ENCODE results near the gene INO80D. TPM values are rescaled to one million over a fixed set of nuclear protein-coding genes. Genes with fewer than 3 reads are reported as not detected.
"Not testable (repeated sequence)": the region's sequence is repeated elsewhere in the genome, so short reads cannot be mapped to it uniquely, and the experiment has no call there.

The INO80D gene
- total and polyA plus RNA-seq, 9 donors: 3.2 to 37.6 (median 23.9) TPM

GRCh38 chr2:206082298-206082843 lies 3.6 kb downstream of the INO80D start:
- Histone ChIP-seq H3K36me3 (no peaks in the 10 kb centered on the region), H3K9me3 (no peaks in the 10 kb centered on the region), H3K4me3 (no peak overlapping the region), H3K27me3 (no peaks in the 10 kb centered on the region), H3K4me1 (ENCODE audit: insufficient read depth) (peaks cover 7% of the 10 kb centered on the region), H3K27ac (no peak overlapping the region)
- intact Hi-C loops (cut with DNase I): no loop called here
- 95 to 97% (median 97%) methylated on average over 4 of the region's 4 CpGs for WGBS, 3 donors
- no peak for DNase-seq
- TF ChIP-seq CTCF (IDR thresholded peaks at IDR 0.05): no peak
- TF ChIP-seq POLR2A (IDR thresholded peaks at IDR 0.05): no peak
- TF ChIP-seq EP300 (IDR thresholded peaks at IDR 0.05): no peak

GRCh38 chr2:206080927-206081326 lies 5.0 kb downstream of the INO80D start:
- H3K9me3 ChIP-seq: no peaks in the 10 kb centered on the region
- H3K4me3 ChIP-seq: no peak overlapping the region
- peaks cover 7% of the 10 kb centered on the region for H3K4me1 ChIP-seq (ENCODE audit: insufficient read depth)
- no peaks in the 10 kb centered on the region for H3K36me3 ChIP-seq
- H3K27ac ChIP-seq: no peak overlapping the region
- no peak for DNase-seq
- TF ChIP-seq POLR2A (IDR thresholded peaks at IDR 0.05): no peak
- no peak for TF ChIP-seq EP300 (IDR thresholded peaks at IDR 0.05)
- TF ChIP-seq CTCF (IDR thresholded peaks at IDR 0.05): no peak
- 80 to 87% (median 86%) methylated on average over 4 of the region's 4 CpGs for WGBS, 3 donors
- no peaks in the 10 kb centered on the region for H3K27me3 ChIP-seq
- intact Hi-C loops (cut with DNase I): no loop called here

GRCh38 chr2:206079699-206080465 lies 6.1 kb downstream of the INO80D start:
- Histone ChIP-seq H3K36me3 (no peaks in the 10 kb centered on the region), H3K4me1 (ENCODE audit: insufficient read depth) (peaks cover 7% of the 10 kb centered on the region), H3K4me3 (no peak overlapping the region), H3K9me3 (no peaks in the 10 kb centered on the region), H3K27ac (no peak overlapping the region), H3K27me3 (no peaks in the 10 kb centered on the region)
- intact Hi-C loops (cut with DNase I): no loop called here
- WGBS, 3 donors: 70 to 84% (median 75%) methylated on average over 9 of the region's 9 CpGs
- TF ChIP-seq CTCF (IDR thresholded peaks at IDR 0.05) (no peak), POLR2A (IDR thresholded peaks at IDR 0.05) (no peak), EP300 (IDR thresholded peaks at IDR 0.05) (no peak)
- DNase-seq: no peak

GRCh38 chr2:206077879-206078278 lies 8.1 kb downstream of the INO80D start:
- H3K4me1 ChIP-seq (ENCODE audit: insufficient read depth); H3K27me3 ChIP-seq; H3K9me3 ChIP-seq; H3K4me3 ChIP-seq; DNase-seq; H3K36me3 ChIP-seq; intact Hi-C loops (cut with DNase I); H3K27ac ChIP-seq: not testable (repeated sequence)
- WGBS, 3 donors: 75 to 86% (median 79%) methylated on average over 5 of the region's 5 CpGs

- H3K4me3 ChIP-seq: no peak overlapping the region
- 91 to 100% (median 93%) methylated on average over 1 of the region's 1 CpG for WGBS, 3 donors
- no peak for DNase-seq
- no peak for TF ChIP-seq EP300 (IDR thresholded peaks at IDR 0.05)
- TF ChIP-seq CTCF (IDR thresholded peaks at IDR 0.05): no peak
- TF ChIP-seq POLR2A (IDR thresholded peaks at IDR 0.05): no peak
- H3K9me3 ChIP-seq: no peaks in the 10 kb centered on the region
- H3K36me3 ChIP-seq: no peaks in the 10 kb centered on the region
- peaks cover 5% of the 10 kb centered on the region for H3K4me1 ChIP-seq (ENCODE audit: insufficient read depth)
- H3K27me3 ChIP-seq: no peaks in the 10 kb centered on the region
- intact Hi-C loops (cut with DNase I): no loop called here
- no peak overlapping the region for H3K27ac ChIP-seq
These were observed 10.9 kb downstream of the INO80D start for GRCh38 chr2:206075113-206075512.
